ENCODE measurements around the gene CDH4.

DNA sequence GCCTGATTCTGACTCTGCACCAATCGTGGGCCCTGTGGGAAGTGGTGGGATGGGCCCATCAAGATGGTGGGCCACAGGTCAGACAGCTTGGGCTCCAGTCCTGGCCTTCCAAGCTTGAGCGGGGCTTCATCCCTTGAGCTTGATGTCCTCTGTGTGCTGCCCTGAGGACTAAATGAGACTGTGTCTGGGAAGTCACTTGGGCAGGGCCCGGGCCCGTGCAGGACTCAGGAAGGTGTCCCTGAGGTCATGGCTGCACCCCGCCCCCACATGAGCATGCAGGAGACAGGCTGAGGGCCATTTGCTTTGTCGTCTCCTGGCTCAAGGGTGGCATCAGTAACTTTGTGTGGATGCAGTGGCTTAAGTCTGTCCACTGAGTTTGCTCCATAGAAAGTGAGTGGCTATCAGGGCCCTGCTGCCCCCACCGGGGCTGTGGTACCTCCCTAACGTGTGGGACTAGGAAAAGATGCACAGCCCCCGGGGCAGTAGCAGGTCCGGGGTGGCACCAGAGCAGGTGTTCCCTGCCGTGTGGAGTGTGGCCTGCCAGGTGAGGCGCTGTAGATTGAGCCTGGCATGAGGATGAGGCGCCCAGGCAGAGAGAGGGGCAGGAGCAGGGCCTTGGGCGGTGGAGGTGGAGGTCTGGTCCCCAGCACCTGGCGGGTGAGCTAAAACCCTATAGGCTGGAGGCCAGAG, 515.0 kb downstream of the CDH4 start:
- TF ChIP-seq, protein P1, sequence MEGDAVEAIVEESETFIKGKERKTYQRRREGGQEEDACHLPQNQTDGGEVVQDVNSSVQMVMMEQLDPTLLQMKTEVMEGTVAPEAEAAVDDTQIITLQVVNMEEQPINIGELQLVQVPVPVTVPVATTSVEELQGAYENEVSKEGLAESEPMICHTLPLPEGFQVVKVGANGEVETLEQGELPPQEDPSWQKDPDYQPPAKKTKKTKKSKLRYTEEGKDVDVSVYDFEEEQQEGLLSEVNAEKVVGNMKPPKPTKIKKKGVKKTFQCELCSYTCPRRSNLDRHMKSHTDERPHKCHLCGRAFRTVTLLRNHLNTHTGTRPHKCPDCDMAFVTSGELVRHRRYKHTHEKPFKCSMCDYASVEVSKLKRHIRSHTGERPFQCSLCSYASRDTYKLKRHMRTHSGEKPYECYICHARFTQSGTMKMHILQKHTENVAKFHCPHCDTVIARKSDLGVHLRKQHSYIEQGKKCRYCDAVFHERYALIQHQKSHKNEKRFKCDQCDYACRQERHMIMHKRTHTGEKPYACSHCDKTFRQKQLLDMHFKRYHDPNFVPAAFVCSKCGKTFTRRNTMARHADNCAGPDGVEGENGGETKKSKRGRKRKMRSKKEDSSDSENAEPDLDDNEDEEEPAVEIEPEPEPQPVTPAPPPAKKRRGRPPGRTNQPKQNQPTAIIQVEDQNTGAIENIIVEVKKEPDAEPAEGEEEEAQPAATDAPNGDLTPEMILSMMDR (IDR thresholded peaks at IDR 0.05) = no peak
- TF ChIP-seq EZH2 (IDR thresholded peaks at IDR 0.05; ENCODE audit: borderline replicate concordance, insufficient read depth, low read depth, low read length, poor library complexity, severe bottlenecking) = no peak

Data from B cell (primary cell).